Spleen (tissue), 11 donors: Measurements from ENCODE around the gene DNER. TPM values are rescaled to one million over a fixed set of nuclear protein-coding genes. Genes with fewer than 3 reads are reported as not detected.

Experiments
- DNase-seq: peaks from one replicate; pipeline ENCODE4 v3.0.0-alpha.2; 2020
- H3K27ac ChIP-seq, 8 donors: fragments of 200-600 bp; sonication (generic) in 7 of 8; 1 replicate in 4 of 8; 2 replicates in 4 of 8; pipeline versions ENCODE4 v1.5.0 to v1.8.0; 2016 to 2021; ENCODE audit warnings: inconsistent platforms in 4 of 8, mild to moderate bottlenecking in 4 of 8, moderate library complexity in 1 of 8
- H3K27me3 ChIP-seq, 7 donors: fragments of 200-600 bp; sonication (generic) in 6 of 7; replicated peaks in 1 of 7; 1 replicate in 4 of 7; 2 replicates in 3 of 7; pipeline versions ENCODE4 v1.5.0 to v1.8.0; 2016 to 2021; ENCODE audit warnings: inconsistent platforms in 3 of 7, mild to moderate bottlenecking in 1 of 7
- H3K36me3 ChIP-seq, 6 donors: fragments of 200-600 bp; sonication (generic) in 5 of 6; 1 replicate in 4 of 6; 2 replicates in 2 of 6; pipeline versions ENCODE4 v1.5.0 to v1.8.0; 2016 to 2021; ENCODE audit warnings: inconsistent platforms in 2 of 6
- H3K4me1 ChIP-seq, 6 donors: fragments of 200-600 bp; sonication (generic) in 5 of 6; 1 replicate in 3 of 6; 2 replicates in 3 of 6; pipeline versions ENCODE4 v1.5.0 to v1.8.0; 2016 to 2021; ENCODE audit warnings: inconsistent platforms in 3 of 6
- H3K4me3 ChIP-seq, 8 donors: fragments of 200-600 bp; sonication (generic) in 7 of 8; 1 replicate in 4 of 8; 2 replicates in 4 of 8; pipeline versions ENCODE4 v1.5.0 to v1.8.0; 2016 to 2021; ENCODE audit warnings: inconsistent platforms in 4 of 8, mild to moderate bottlenecking in 4 of 8, moderate library complexity in 2 of 8
- H3K9me3 ChIP-seq, 8 donors: fragments of 200-600 bp; sonication (generic) in 7 of 8; 1 replicate in 4 of 8; 2 replicates in 4 of 8; pipeline versions ENCODE4 v1.5.0 to v1.8.0; 2016 to 2021; ENCODE audit warnings: inconsistent platforms in 4 of 8
- POLR2A ChIP-seq, 3 donors: fragments of 450-650 bp; IDR thresholded peaks; one replicate each; pipeline ENCODE4 v1.5.1; 2017; ENCODE audit warnings: antibody characterized with exemption in 3 of 3, mild to moderate bottlenecking in 1 of 3
- POLR2AphosphoS5 ChIP-seq, 3 donors: sonication (generic); formaldehyde crosslinking; IDR thresholded peaks; one replicate each; pipeline ENCODE4 v1.5.1; 2017; ENCODE audit warnings: antibody characterized with exemption in 3 of 3
- WGBS, 5 donors: extraction: QIAGEN DNeasy Blood & Tissue Kit in 3 of 5; methylation state at CpG; one replicate each; pipeline versions ENCODE4 v1.1.5 to v1.1.7; 2013 to 2018; 5-methylcytosine and 5-hydroxymethylcytosine counted together
- intact Hi-C: fragments of 100-400 bp; cut with DNase I; formaldehyde crosslinking; loops from one replicate; pipeline ENCODE4 v1.15.0; 2023; ENCODE audit warnings: low total_unique reads
- polyA plus RNA-seq, 3 donors: library from polyadenylated mRNA; stranded (reverse); fragments of 200-250 nt; gene quantifications; one replicate each; pipeline ENCODE4 v1.2.1, GENCODE V29; 2013
- total RNA-seq, 7 donors: library from RNA; depleted of rRNA in 3 of 7; stranded (reverse); fragments of >200 nt in 3 of 7; fragmentation: NEBNext Ultra II Directional in 4 of 7; extraction: Animal tissue kit (Norgen Biotek cat#: 25700) in 4 of 7; gene quantifications; one replicate each; pipeline versions ENCODE4 v1.1.0 to v1.2.1, GENCODE V29; 2016 to 2021
- TF ChIP-seq, protein P1 (sequence below), 11 experiments: fragments of 200-600 bp in 7 of 11; fragments of 450-650 bp in 4 of 11; sonication (generic) in 4 of 11; IDR thresholded peaks in 8 of 11; conservative IDR thresholded peaks in 3 of 11; 1 replicate in 7 of 11; 2 replicates in 4 of 11; pipeline versions ENCODE4 v1.4.0 to v1.8.0; 2016 to 2021; ENCODE audit warnings: antibody characterized with exemption in 11 of 11, inconsistent platforms in 4 of 11, mild to moderate bottlenecking in 1 of 11
- donor health status: healthy with polysubstance abuse.
- donor health status: DM: no; HTN: no; CAD: no; lungs with moderate emphysema.
- donor health status: DM: no; HTN: no; CAD: no.
- donor health status: Bipolar disorder and iron deficiency.
- donor health status: healthy.
- donor health status: DM: no; HTN: no; CAD: no.
- donor health status: DM: yes; HTN: yes; CAD: no.

Gene DNER
- total and polyA plus RNA-seq, 10 donors: 0.03 to 0.58 (median 0.26) TPM; not detected in 3

DNA sequence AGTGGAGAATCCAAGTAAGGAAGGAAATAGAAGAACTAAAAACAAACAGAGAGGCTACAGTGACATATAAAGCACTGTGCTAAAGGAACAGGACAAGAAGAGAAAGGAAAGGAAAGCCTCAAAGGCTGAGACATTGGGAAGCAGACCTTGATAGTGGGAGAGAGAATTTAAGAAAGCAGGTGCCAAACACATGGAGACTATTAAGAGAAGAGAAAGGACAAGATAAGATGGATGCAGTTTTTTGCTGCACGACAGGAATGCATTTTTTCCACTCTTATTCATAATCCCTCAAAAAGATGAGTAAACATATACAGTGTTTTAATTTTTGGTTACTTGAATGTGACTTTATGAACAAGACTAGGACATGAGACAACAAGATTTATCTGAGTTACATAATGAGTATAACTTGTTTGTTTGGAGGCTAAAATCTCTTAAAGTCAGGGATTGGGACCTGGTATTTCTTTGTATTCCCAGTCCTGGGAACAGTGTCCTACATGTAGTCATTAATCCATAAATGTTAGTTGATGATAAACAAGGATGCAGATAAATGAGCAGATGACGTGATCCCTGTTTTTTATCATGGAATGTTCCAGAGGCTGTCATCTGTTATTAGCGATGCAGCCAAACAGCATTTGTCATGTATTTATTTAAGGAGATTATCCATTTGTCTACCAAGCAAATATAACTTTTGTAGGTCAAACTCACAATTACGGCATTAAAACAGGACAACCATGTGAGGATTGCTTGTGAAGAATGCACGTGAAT, 141.7 kb downstream of the DNER start:
- Histone ChIP-seq H3K4me1 (no peaks in the 10 kb centered on the region), H3K9me3 (no peaks in the 10 kb centered on the region), H3K27ac (no peak overlapping the region), H3K4me3 (no peak overlapping the region), H3K36me3 (no peaks in the 10 kb centered on the region), H3K27me3 (peaks cover 0 to 8% (median 0%) of the 10 kb centered on the region in 7 donors)
- no peak for DNase-seq
- 77 to 88% (median 82%) methylated on average over 5 of the region's 5 CpGs for WGBS, 5 donors
- intact Hi-C loops: no loop called here
- TF ChIP-seq, protein P1, sequence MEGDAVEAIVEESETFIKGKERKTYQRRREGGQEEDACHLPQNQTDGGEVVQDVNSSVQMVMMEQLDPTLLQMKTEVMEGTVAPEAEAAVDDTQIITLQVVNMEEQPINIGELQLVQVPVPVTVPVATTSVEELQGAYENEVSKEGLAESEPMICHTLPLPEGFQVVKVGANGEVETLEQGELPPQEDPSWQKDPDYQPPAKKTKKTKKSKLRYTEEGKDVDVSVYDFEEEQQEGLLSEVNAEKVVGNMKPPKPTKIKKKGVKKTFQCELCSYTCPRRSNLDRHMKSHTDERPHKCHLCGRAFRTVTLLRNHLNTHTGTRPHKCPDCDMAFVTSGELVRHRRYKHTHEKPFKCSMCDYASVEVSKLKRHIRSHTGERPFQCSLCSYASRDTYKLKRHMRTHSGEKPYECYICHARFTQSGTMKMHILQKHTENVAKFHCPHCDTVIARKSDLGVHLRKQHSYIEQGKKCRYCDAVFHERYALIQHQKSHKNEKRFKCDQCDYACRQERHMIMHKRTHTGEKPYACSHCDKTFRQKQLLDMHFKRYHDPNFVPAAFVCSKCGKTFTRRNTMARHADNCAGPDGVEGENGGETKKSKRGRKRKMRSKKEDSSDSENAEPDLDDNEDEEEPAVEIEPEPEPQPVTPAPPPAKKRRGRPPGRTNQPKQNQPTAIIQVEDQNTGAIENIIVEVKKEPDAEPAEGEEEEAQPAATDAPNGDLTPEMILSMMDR (IDR thresholded peaks at IDR 0.05 in 8 of 11, conservative IDR thresholded peaks at IDR 0.05 in 3 of 11): no peak
- no peak for TF ChIP-seq POLR2AphosphoS5 (IDR thresholded peaks at IDR 0.05)
- no peak for TF ChIP-seq POLR2A (IDR thresholded peaks at IDR 0.05)

DNA sequence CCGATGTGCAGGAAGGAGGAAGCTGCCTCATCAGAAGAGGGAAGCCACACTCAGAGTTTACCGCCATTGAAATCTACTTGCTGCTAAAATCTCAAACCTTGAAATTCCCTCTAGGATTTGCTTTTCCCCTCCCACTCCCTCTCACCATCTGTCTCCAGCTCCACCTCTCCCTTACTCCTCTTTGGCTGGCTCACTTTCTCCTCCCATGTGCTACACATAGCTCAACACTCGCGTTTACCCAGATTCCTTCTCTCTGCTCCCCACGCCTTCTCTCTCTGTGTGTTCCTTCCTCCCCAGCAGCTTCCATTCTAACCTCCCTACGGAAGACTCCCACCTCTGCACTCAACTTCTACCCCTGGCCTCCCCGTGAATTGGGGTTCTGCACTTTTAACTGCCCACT, 143.1 kb downstream of the DNER start:
- Histone ChIP-seq H3K27me3 (peaks cover 0 to 8% (median 0%) of the 10 kb centered on the region in 7 donors), H3K4me3 (no peak overlapping the region), H3K36me3 (no peaks in the 10 kb centered on the region), H3K9me3 (no peaks in the 10 kb centered on the region), H3K27ac (no peak overlapping the region), H3K4me1 (no peaks in the 10 kb centered on the region)
- 81 to 91% (median 84%) methylated on average over 7 of the region's 7 CpGs for WGBS, 5 donors
- TF ChIP-seq, protein P1 (IDR thresholded peaks at IDR 0.05 in 8 of 11, conservative IDR thresholded peaks at IDR 0.05 in 3 of 11): no peak
- no peak for TF ChIP-seq POLR2AphosphoS5 (IDR thresholded peaks at IDR 0.05)
- TF ChIP-seq POLR2A (IDR thresholded peaks at IDR 0.05): no peak
- intact Hi-C loops: no loop called here
- no peak for DNase-seq

DNA sequence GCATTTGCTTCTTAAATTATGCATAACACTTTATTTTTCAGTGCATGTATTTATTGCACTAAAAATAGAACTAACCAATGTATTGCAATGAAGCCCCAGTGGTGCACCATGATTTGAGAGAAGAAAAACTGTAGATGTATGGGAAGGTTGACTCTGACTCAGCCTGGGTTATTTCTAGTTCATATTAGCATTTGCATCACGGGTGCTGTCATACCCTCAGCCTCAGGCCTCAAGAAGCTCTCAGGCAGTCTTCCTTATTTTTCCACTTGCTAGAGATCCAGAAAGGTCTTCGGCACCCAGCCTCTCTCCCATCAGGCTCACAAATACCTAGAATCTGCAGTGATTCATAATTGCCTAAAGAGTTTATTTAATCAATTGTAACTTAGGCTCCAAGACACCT, 148.0 kb downstream of the DNER start:
- Histone ChIP-seq H3K36me3 (no peaks in the 10 kb centered on the region), H3K27ac (no peak overlapping the region), H3K27me3 (peaks cover 0 to 1% (median 0%) of the 10 kb centered on the region in 7 donors), H3K4me3 (no peak overlapping the region), H3K9me3 (no peaks in the 10 kb centered on the region), H3K4me1 (no peaks in the 10 kb centered on the region)
- 83 to 96% (median 90%) methylated on average over 2 of the region's 2 CpGs for WGBS, 5 donors
- TF ChIP-seq, protein P1 (IDR thresholded peaks at IDR 0.05 in 8 of 11, conservative IDR thresholded peaks at IDR 0.05 in 3 of 11): no peak
- TF ChIP-seq POLR2A (IDR thresholded peaks at IDR 0.05): no peak
- TF ChIP-seq POLR2AphosphoS5 (IDR thresholded peaks at IDR 0.05): no peak
- intact Hi-C loops: no loop called here
- DNase-seq: no peak

DNA sequence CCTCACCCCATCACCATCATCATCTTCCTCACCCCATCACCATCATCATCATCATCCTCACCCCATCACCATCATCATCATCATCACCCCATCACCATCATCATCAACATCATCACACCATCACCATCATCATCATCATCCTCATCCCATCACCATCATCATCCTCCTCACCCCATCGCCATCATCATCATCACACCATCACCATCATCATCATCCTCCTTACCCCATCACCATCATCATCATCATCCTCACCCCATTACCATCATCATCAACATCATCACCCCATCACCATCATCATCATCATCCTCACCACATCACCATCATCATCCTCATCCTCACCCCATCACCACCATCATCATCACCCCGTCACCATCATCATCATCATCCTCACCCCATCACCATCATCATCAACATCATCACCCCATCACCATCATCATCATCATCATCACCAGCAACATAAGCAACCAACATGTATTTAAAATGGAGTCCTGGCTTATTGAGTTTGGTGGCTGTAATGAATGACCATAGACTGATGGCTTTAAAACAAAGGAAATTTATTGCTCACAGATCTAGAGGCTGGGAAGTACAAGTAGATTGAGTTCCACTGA, 150.0 kb downstream of the DNER start:
- H3K27me3 ChIP-seq: no peaks in the 10 kb centered on the region
- intact Hi-C loops: no loop called here
- no peaks in the 10 kb centered on the region for H3K36me3 ChIP-seq
- no peak overlapping the region for H3K4me3 ChIP-seq
- TF ChIP-seq, protein P1 (IDR thresholded peaks at IDR 0.05 in 8 of 11, conservative IDR thresholded peaks at IDR 0.05 in 3 of 11): no peak
- no peak for TF ChIP-seq POLR2A (IDR thresholded peaks at IDR 0.05)
- TF ChIP-seq POLR2AphosphoS5 (IDR thresholded peaks at IDR 0.05): no peak
- no peak for DNase-seq
- H3K9me3 ChIP-seq: no peaks in the 10 kb centered on the region
- H3K4me1 ChIP-seq: no peaks in the 10 kb centered on the region
- no peak overlapping the region for H3K27ac ChIP-seq
- 68 to 89% (median 77%) methylated on average over 2 of the region's 2 CpGs for WGBS, 5 donors
